ENCODE results near the gene TACR2.

Gene TACR2

DNA sequence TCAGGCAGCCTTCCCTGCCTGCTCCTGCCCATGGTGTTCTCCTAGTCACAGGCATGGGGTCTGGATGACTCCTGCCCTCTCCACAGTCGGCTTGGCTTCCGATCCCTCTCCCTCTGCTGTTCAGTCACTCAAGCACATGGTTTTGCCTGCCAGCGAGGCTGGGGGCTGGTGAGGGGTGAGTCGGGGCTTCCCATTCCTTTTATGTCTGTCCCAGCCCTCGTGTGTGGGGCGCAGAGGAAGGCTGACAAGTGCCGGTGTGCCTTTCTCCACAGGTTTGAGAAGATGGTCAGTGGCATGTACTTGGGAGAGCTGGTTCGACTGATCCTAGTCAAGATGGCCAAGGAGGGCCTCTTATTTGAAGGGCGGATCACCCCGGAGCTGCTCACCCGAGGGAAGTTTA lies 40.1 kb downstream of the TACR2 start:
- no peak for DNase-seq (ENCODE audit: low read depth in 2 of 3, low spot score in 2 of 3)

GRCh38 chr10:69375307-69376151 lies 41.2 kb downstream of the TACR2 start:
- DNase-seq (ENCODE audit: low read depth in 2 of 3, low spot score in 2 of 3), result no peak

GRCh38 chr10:69374931-69375306 lies 41.8 kb downstream of the TACR2 start:
- no peak for DNase-seq (ENCODE audit: low read depth in 2 of 3, low spot score in 2 of 3)

GRCh38 chr10:69374242-69374641 lies 42.5 kb downstream of the TACR2 start:
- no peak for DNase-seq (ENCODE audit: low read depth in 2 of 3, low spot score in 2 of 3)

DNA sequence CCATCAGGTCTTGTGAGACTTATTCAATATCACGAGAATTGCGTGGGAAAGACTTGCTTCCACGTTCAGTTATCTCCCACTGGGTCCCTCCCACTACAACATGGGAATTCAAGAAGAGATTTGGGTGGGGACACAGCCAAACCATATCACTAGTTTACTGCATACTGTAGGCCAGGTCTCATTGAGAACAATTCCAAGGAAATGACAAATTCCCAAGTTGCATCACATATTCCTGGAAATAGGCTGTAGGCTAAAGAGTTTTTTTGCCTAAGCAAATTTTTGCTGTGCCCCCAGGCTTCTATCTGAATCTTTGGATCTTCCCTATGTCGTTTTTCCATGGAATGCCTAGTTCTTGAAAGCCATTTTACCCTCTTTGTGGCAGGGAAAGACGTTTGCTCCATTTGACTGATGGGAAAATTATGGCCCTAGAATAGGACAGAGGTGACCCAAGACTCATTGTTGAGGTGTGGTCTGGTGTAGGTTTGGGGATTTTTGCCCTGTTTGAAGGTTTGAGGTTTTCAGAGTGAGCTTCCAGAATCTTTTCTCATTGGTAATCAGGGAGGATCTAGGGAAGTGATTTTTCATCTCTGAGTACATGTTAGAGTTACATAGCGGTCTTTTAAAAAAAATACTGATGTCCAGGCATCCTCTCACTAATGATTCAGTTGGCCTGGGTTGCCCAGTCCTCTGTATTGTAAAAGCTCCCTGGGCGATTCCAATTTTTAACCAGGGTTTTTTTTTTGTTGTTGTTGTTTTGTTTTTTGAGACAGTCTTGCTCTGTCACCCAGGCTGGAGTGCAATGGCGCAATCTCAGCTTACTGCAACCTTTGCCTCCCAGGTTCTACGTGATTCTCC lies 44.4 kb downstream of the TACR2 start:
- DNase-seq (ENCODE audit: low read depth in 2 of 3, low spot score in 2 of 3), result no peak

DNA sequence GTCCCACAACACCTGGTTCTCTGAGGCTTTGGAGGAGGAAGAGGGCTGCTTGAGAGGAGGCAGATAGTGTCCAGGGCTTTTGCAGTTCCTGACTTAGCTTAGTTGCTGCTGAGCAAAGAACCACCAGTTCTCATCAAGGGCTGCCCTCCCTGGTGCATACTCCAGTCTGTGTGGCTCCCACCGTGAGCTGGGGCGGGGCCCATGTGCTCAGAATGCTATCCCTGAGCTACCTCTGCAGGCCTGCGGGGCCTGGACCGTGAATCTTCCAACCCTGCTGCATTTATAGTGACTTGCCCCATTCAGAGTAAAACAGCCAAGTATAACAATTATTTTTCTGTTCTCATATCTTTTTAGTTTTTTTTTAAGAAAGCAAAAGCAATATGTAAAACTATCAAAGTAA lies 49.2 kb downstream of the TACR2 start:
- DNase-seq (ENCODE audit: low read depth in 2 of 3, low spot score in 2 of 3), result no peak

DNA sequence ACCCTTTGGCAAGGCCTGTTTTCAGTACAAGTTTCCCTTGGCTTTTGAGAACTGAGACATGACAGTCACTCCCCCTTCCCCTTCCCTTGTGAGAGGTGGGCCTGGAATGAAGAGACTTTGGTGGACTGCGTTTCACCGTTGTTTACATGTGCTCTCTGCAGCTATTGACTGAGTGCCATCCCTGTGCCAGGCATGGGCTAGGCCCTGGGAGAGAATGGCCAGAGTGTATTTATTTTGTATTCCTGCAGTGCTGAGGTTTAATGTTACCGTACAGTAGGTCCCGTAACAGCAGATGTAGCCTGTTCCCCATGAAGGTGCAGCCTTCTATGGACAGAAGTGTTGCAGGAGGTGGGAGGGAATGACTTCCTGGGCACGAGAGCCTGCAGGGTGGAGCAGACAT lies 50.0 kb downstream of the TACR2 start:
- no peak for DNase-seq (ENCODE audit: low read depth in 2 of 3, low spot score in 2 of 3)

DNA sequence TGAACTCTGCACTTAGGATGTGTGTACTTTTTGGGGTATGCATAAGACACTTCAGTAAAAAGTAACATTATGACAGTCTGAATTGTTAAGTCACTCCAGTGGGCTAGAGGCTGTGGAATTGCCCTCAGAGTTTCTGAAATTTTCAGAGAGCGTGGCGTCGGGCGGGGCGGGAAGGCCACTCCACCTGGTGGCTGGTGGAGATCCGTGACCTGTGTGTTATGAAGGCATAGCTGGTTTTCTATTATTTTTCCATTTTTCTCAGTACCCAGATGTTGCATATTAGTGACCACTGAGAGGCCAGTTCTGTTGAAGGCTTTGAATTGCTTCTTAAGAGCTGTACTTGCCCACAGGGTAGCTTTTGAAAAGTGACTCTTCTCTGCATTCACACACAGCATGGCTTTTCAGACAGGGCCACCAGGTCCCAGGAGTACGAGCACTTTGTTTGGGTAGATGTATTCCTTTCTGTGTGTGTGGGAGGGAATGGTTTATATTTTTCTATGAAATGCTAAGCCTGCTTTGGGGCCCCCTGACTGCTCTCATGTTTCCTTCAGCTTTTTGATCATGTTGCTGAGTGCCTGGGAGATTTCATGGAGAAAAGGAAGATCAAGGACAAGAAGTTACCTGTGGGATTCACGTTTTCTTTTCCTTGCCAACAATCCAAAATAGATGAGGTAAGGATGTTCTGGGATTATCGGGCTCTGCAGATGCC lies 52.3 kb downstream of the TACR2 start:
- DNase-seq (ENCODE audit: low read depth in 2 of 3, low spot score in 2 of 3), result no peak

- DNase-seq (ENCODE audit: low read depth in 2 of 3, low spot score in 2 of 3), result no peak
These were observed 53.1 kb downstream of the TACR2 start for GRCh38 chr10:69363666-69364065.

DNA sequence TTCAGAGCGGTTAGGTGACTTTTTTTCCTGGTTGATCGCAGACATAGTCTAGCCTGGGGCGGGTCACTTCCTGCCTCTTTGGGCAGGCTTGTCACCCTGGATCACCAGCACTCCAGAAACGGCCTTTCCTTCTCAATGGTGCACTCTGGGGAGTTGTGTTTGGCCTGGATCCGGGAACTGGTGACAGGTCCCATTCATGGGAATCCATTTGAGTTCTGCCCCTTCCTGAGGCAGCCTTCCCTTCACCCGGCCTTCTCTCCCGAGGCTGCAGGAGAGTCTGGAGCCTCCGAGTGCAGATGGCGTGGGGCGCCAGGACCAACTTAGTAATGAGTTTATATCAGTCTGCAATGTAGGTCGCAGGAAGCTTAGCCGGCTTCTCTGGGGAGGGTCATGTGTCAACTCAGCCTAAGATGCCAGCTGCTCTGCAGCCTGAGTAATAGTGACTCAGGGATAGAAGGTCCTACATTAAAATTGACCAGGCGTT lies 54.2 kb downstream of the TACR2 start:
- DNase-seq (ENCODE audit: low read depth in 2 of 3, low spot score in 2 of 3), result no peak

DNA sequence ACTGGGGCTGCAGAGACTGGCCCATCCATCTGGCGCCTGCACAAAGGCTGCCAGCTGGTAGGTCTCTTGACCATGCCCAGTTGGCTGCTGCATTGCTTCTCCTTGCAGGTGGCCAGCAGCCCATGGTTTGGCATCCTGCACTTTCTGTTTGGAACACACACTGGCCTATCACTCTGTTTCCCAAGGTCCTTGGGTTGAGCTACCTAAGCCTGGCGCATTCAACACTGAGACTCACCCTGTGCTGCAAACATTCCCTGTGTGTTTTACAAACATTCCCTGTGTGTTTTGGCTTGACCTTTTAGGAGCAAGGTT lies 55.5 kb downstream of the TACR2 start:
- no peak for DNase-seq (ENCODE audit: low read depth in 2 of 3, low spot score in 2 of 3)

DNA sequence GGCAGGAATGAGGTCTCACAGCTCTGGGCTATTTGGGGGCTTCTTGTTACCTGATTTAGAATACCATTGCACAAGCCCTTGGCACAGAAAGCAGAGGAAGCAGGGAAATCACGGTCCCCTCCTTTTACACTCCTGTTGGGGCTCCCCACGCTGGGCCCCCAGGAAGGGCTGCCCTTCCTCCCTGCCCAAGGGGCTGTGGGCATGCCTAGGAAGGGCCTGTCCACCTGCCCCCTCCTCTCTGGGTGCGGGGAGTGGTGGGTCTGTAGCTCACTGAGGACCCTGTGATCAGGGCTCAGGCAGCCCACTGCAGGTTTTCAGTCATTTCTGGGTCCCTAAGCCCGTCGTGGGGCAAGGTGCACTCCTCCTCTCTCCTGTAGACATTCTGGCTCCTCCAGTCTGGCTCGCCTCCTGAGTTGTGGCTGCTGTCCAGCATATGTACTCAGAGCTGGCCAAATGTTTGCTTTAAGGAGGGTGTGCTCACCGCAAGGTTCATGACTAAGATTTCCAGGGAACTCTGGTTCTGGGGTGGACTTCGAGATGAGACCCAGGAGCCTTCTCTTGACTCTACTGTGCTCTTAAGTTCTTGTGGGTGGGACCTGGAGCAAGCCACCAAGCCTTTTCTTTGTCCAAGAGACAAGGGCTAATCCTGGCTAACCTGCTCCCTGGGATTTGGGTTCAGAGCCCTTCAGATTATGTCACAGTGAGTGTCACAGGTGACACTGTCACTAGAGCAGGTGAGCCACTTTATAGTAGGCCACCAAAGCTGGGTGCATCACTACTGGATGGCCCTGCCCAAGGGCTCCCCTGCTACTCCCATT lies 56.0 kb downstream of the TACR2 start:
- DNase-seq (ENCODE audit: low read depth in 2 of 3, low spot score in 2 of 3), result no peak

DNA sequence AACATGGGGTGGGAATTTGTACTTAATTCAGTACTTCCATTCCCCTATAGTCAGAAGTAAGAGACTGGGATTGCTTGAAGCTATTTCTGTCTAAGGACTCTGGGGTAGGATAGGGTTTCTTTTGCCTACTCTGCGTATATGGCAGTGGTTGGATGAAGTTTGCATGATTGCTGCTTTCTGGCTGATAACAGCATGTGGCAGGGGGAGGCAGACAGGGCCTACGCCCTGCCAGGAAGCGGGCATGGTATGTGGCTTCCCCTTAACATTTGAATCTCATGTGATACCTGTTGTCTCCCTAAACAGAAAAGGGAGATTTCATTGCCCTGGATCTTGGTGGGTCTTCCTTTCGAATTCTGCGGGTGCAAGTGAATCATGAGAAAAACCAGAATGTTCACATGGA lies 57.1 kb downstream of the TACR2 start:
- DNase-seq (ENCODE audit: low read depth in 2 of 3, low spot score in 2 of 3), result no peak

DNA sequence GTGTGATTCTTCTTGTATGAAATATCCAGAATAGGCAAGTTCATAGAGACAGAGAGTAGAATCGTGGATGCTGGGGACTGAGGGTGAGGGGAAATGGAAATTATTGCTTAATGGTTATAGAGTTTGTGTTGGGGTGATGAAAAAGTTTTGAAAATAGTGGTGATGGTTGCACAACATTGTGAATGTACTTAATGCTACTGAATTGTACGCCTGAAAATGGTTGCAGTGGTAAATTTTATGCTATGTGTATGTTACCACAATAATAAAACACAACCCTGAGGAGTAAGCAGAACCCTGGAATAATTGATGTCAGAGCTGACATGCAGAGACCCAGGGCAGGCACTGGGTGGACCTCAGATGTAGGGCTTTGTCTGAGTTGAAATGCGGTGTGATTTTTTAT lies 57.6 kb downstream of the TACR2 start:
- DNase-seq (ENCODE audit: low read depth in 2 of 3, low spot score in 2 of 3), result no peak

GRCh38 chr10:69358148-69358795 lies 58.4 kb downstream of the TACR2 start:
- DNase-seq (ENCODE audit: low read depth in 2 of 3, low spot score in 2 of 3), result no peak

GRCh38 chr10:69356187-69356586 lies 60.5 kb downstream of the TACR2 start:
- no peak for DNase-seq (ENCODE audit: low read depth in 2 of 3, low spot score in 2 of 3)

DNA sequence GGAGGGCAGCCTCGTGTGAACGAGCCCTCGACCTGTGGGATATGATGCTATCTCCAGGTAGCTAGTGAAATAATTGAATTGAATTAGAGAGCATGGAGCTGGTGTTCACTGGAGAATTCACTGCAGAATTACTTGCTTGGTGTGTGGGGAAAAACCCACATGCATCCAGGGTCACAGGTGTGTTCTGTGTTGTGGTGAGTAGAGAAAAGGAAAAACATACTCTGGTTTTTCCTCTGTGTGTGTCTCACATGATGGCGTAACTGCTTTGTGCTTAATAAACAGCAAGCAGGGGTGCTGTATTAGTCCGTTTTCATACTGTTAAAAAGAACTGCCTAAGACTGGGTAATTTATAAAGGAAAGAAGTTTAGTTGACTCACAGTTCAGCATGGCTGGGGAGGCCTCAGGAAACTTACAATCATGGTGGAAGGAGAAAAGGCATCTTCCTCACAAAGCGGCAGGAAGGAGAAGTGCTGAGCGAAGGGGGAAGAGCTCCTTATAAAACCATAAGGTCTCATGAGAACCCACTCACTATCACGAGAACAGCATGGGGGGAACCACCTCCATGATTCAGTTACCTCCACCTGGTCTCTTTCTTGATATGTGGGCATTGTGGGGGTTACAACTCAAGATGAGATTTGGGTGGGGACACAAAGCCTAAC lies 62.6 kb downstream of the TACR2 start:
- no peak for DNase-seq (ENCODE audit: low read depth in 2 of 3, low spot score in 2 of 3)

Data from activated CD8-positive, alpha-beta memory T cell treated with anti-CD3 and anti-CD28 coated beads for 48 hours (primary cell).